HG03280 (cell line): ENCODE results near the gene MAFB.

Experiments used
- ATAC-seq: cut with Tn5 transposase; IDR thresholded peaks from one replicate; pipeline ENCODE4 v1.9.1; 2021; ENCODE audit warnings: mild to moderate bottlenecking, moderate library complexity; ENCODE audit not compliant: unreplicated experiment

Gene MAFB

GRCh38 chr20:40682104-40682981, 6.7 kb downstream of the MAFB start:
- no peak for ATAC-seq

DNA sequence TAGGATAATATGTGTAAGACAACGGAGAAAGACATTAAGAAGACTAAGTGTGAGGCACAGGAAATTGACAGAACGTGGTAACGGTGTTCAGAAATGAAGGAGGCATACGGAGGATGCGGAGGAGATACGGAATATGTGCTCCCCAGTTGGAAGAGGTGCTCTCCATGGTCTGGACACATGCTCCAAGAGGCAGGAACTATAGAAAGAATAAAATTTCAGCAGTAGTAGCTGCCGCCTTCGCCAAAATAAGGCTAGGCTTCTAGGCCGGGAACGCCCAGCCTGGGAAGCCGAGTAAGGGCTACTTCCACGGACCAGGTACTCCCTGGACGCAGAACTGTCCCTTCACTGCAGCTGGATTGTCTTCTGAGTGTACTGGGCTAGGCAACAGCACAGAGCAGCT, 7.4 kb downstream of the MAFB start:
- no peak for ATAC-seq

DNA sequence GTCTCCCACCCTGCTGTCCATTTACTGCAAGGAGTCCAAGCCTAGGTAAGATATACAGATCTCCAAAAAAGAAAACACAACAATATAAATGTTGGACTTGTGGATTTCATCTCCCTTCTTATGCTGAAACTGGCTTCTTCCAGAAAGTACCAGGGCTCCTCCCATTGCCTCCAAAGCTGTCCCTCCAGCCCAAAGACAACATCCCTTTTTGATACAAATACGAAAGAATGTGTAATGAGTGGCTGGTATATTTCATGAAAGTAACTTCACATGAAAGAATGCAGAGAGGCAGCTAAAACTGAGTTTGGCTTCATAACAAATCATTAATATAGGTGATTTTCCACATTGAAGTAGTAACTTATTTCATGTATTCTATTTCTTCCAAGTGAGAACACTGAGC, 7.9 kb downstream of the MAFB start:
- ATAC-seq, result no peak

GRCh38 chr20:40680161-40680959, 8.7 kb downstream of the MAFB start:
- no peak for ATAC-seq

- ATAC-seq, result no peak
These were observed 9.9 kb downstream of the MAFB start for GRCh38 chr20:40679184-40679583.

GRCh38 chr20:40678286-40678875, 10.7 kb downstream of the MAFB start:
- ATAC-seq, result no peak

- no peak for ATAC-seq
These were observed 11.6 kb downstream of the MAFB start for GRCh38 chr20:40677343-40677924.

GRCh38 chr20:40676491-40677269, 12.4 kb downstream of the MAFB start:
- ATAC-seq, result no peak

DNA sequence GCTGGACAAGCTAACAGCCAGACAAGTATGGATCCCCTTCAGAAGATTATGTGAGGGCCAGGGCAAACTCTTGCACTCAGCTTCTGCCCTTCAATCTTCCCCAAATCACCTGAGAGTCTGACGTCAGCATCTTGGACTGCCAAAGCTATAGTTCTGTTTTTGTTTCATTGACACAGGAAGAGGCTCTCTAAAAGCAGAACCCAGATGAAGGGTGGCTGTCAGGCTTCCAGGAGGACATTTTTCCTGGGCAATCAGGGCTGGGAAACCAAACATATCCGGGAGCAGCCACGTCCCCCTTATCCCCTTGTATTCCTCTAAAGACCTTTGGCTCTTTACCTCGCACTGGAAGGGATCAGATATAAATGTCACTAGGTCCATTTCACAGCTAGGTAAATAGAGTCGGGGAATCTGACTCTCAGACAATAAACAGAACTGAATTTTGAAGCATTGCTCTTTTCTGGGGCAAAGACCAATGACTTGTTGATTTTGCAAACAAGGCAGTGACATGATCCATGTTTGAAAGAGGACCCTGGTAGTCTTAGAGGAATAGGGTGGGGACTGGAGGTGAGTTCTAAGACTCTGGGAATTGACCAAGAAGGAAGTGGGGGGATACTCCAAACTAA, 13.3 kb downstream of the MAFB start:
- no peak for ATAC-seq

DNA sequence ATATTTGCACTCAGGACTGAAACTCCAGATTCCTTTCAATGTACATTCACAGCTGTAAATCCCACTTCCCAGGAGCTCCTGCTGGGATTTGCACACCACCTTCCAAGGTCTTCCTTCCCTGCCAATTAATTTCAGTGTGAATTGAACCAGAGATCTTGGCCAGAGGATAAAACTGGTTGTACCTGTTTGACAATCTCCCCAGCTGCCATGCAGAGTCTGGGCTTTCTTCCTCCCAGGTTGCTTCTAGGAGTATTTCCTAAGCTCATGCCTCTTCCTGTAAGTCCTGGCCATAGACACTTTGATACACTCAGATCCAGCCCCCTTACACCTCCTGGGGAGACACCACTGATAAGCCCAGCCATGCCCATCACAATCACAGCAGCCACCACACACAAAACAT, 15.6 kb downstream of the MAFB start:
- no peak for ATAC-seq

DNA sequence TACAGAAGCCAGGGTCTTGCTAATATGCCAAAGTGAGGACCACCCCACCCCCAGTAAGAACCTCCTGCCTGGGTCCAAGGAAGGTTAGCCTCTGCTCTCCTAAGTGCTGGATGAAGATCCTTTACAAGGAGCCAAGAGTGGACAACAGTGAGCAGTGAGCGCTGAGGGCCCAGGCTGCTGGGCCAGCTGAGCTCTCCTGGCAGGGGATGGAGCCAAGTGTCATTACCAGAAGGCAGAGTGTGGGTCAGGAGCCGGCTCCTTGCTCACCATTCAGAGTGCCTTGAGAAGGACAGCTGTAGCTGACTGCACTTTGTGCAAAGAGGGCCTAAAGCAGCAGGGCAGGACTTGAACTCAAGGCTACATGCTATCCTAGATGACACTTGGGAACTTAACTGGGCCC, 16.9 kb downstream of the MAFB start:
- no peak for ATAC-seq

DNA sequence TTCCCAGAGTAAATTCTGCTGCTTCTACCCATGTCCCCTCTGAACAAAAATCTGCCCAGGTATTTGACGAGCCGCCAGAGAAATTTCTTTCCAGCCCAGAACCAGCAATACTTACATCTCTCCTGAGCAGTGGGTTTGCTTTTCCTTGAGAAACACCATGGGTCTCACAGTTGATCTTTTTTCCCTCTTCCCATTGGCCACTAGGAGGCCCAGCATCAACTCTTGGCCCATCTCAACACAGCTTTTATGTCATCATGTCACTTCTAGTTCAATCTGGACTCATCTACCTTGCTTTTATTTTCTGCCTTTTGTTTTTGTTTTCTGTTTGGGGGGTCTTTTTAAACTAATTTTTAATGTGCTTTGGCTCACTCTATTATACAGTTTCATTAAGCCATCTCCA, 18.8 kb downstream of the MAFB start:
- no peak for ATAC-seq

- no peak for ATAC-seq
These were observed 19.3 kb downstream of the MAFB start for GRCh38 chr20:40669692-40670091.

DNA sequence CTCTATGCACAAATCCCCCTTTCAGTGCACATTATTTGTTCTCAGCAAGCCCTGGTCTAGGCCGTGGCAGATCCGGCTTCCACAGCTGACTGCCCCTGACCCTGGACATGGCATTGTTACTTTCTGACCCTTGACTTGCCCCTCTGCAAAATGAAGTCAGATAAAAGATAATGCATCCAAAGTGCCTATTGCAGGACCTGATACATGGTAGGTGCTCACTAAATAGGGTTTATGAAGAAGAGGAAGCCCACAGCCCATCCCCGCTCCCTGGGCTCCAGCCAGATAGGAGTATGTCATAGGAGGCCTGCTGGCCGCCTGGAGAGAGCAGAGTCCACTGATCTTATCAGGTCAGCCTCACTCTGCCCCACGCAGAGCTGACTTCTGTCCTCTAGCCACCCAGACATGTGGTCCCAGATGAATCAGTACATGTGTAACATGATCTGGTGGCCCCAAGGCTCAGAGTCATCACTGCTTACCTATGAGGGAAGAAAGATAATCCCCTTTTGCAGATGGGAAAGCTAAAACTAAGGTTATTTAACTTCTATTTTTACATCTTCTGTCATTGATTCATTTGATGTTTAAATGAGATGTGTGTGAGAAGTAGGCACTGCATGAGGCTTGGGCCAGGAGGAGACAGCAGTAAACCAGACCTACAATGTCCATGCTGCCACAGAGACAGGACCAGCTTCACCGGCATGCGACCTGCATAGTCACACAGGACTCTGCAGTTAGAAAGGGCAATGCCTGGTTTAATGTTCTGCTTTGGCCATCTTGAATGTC, 20.4 kb downstream of the MAFB start:
- ATAC-seq, result no peak

DNA sequence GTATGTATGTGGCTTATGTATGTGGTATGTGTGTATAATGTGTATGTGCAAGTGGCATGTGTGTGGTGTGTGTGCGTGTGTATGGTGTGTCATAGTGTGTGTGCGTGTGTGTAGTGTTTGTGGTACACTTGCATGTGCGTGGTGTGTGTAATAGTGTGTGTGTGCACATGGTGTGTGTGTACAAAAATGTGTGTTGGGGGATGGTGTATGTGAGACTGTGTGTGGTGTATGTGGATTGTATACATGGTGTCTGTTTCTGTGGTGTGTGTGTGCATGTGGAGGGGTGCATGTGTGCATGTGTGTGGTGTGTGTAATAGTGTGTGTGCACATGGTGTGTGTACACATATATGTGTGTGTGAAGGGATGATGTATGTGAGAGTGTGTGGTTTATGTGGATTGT, 21.5 kb downstream of the MAFB start:
- ATAC-seq, result no peak

- no peak for ATAC-seq
These were observed 22.7 kb downstream of the MAFB start for GRCh38 chr20:40666336-40666735.

- no peak for ATAC-seq
These were observed 24.1 kb downstream of the MAFB start for GRCh38 chr20:40664891-40665290.

- no peak for ATAC-seq
These were observed 24.8 kb downstream of the MAFB start for GRCh38 chr20:40663991-40664880.
